ENCODE data around the gene TMA7B.

Gene TMA7B

DNA sequence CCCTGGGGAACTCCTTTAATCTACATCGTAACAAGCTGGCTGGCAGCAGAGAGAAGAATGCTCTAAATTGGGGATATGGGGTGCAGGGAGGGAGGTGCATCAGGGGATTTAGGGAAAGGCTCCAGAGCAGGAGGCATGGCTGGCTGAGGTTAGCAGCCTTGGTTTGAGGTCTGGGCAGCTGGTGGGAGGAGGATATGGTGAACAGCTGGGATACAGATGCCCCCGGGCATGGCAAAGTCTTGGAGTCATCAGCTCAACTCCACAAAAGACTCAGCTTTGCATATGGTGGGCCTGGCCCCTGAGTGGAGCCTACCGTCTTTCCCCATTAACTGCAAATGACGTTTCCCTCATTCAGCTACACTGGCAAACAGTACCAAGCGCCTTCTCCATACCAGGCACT lies 40.0 kb downstream of the TMA7B start:
- no peak for TF ChIP-seq CTCF (IDR thresholded peaks at IDR 0.05; ENCODE audit: low read depth, low read length)
- no peak overlapping the region for H3K4me3 ChIP-seq (replicated peaks in 1 of 2; ENCODE audit: low read depth in 2 of 2, low read length in 2 of 2)
- no peak for DNase-seq (ENCODE audit: low read depth in 2 of 2)

DNA sequence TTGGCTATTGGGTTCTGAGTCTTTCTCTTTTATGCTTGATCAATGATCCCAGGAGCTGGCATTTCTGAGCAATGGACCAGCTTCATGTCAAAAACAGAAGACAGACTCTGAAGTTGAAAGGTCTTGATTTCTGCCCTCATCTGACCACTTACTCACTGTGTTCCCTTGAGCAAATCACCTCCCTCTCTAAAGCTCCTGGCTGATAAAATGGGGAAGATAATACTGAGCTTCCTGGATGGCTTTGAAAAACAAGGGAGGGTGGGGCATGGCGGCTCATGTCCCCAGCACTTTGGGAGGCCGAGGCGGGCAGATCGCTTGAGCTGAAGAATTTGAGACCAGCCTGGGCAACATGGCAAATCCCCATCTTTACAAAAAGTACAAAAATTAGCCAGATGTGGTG lies 40.9 kb downstream of the TMA7B start:
- no peak for DNase-seq (ENCODE audit: low read depth in 2 of 2)
- no peak for TF ChIP-seq CTCF (IDR thresholded peaks at IDR 0.05; ENCODE audit: low read depth, low read length)
- no peak overlapping the region for H3K4me3 ChIP-seq (replicated peaks in 1 of 2; ENCODE audit: low read depth in 2 of 2, low read length in 2 of 2)

DNA sequence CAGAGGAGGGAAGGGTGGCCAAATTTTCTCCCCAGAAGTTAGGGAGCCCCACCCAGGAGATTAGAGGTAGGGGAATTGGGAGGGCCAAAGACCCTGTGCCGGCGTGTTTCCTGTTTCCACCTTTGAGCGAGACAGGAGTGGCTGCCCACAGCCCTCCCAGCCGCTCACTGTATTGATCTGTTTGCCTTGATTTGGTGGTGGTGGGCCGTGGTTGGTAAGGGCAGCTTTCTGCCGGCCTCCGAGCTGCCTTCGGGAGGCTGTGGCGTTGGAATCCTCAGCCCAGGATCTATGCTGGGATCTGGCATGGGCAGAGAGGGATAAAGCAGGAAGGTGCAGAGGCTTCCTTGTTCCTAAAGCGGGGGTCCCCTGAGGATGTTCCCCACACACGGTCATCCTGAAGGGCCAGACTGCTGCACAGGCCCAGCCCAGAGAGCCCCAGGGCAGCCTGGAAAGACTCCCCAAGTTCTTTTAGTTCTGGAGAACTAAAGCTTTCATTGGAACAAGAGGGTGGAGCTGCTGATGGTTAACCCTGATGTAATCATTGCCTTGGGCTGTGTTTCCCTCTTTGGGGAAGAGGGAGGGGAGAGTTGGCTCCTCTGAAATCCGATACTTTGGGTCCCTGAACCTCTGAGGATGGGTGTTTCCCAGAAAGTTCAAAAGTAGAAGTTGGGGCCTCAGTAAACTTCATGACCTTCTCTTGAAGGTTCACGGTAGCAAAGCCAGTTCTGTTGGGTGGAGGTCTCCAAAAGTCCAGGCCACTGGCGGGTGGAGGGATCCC lies 41.8 kb downstream of the TMA7B start:
- no peak for TF ChIP-seq CTCF (IDR thresholded peaks at IDR 0.05; ENCODE audit: low read depth, low read length)
- no peak for DNase-seq (ENCODE audit: low read depth in 2 of 2)
- H3K4me3 ChIP-seq (replicated peaks in 1 of 2; ENCODE audit: low read depth in 2 of 2, low read length in 2 of 2), result no peak overlapping the region

- DNase-seq (ENCODE audit: low read depth in 2 of 2), result no peak
- TF ChIP-seq CTCF (IDR thresholded peaks at IDR 0.05; ENCODE audit: low read depth, low read length), result no peak
- H3K4me3 ChIP-seq (replicated peaks in 1 of 2; ENCODE audit: low read depth in 2 of 2, low read length in 2 of 2), result no peak overlapping the region
Observed at GRCh38 chr22:40002935-40003715, 42.9 kb downstream of the TMA7B start.

- H3K4me3 ChIP-seq (replicated peaks in 1 of 2; ENCODE audit: low read depth in 2 of 2, low read length in 2 of 2), result no peak overlapping the region
- TF ChIP-seq CTCF (IDR thresholded peaks at IDR 0.05; ENCODE audit: low read depth, low read length), result no peak
- DNase-seq (ENCODE audit: low read depth in 2 of 2), result no peak
Observed at GRCh38 chr22:40004836-40005235, 44.6 kb downstream of the TMA7B start.

DNA sequence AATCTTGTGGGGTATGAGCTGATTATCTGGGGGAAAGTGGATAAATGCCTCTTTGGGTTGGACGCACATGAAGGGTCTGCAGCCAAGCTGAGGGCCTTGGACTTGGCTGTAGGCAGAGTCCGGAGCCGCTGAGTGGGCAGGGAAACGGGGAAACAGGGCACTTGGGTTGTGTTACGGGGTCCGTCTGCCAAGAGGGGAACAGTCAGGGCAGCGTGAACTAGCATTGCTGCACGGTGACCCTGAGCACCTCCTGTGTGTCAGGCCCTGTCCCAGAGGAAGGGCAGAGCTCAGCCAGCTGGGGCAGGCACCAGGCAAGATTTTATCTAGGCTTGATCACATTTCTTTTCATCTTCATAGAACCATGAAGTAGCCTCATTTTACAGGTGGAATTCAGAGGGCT lies 46.4 kb downstream of the TMA7B start:
- TF ChIP-seq CTCF (IDR thresholded peaks at IDR 0.05; ENCODE audit: low read depth, low read length), result no peak
- H3K4me3 ChIP-seq (replicated peaks in 1 of 2; ENCODE audit: low read depth in 2 of 2, low read length in 2 of 2), result no peak overlapping the region
- no peak for DNase-seq (ENCODE audit: low read depth in 2 of 2)

Data from cardiac fibroblast (primary cell).